ENCODE results near the gene MYMK.

The MYMK gene

DNA sequence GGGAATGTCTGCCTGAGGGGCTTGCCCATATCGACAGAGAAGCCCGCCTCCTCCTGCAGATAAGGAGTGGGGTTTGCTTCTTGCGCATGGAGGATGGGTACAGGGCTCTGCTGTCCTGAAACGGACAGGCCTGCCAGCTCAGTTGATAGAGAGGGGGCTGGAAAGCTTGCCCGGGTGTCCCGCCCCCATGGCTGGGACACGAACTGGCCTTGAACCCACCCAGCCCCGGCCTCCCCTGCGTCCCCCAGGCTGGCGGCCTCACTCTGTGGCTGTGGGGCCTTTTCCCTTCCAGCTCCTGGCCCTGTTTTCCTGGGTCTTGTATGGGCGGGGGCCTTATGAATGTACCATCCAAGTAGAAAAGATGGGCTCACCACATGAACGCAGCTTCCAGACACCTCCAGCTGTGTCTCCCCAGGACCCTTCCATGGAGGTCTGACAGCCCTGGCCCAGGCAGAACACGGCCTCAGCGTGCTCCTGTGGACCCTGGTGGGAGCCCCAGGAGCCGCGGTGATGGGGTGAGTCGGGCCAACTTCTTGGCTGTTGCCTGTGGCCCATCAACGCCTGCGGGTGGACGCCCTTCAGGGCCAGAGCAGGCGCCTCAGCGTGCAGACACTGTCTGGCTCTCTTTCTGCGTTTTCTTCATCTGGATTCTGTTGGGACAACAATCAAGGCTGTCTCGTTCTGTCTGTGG, 30.0 kb downstream of the MYMK start:
- Histone ChIP-seq H3K27ac (ENCODE audit: low read length) (no peak overlapping the region), H3K27me3 (ENCODE audit: low read depth, low read length) (peaks cover 8% of the 10 kb centered on the region)

GRCh38 chr9:133493845-133494540, 30.8 kb downstream of the MYMK start:
- H3K9ac ChIP-seq (ENCODE audit: low read length) = no peak overlapping the region
- peaks cover 13% of the 10 kb centered on the region for H3K27me3 ChIP-seq (ENCODE audit: low read depth, low read length)
- H3K4me2 ChIP-seq (ENCODE audit: low read length) = no peak overlapping the region
- H2AFZ ChIP-seq (ENCODE audit: low read depth, low read length) = no peak overlapping the region
- no peaks in the 10 kb centered on the region for H3K4me1 ChIP-seq (ENCODE audit: low read length)
- H3K79me2 ChIP-seq (ENCODE audit: low read length) = no peaks in the 10 kb centered on the region
- H4K20me1 ChIP-seq (ENCODE audit: insufficient read depth, low read length) = no peaks in the 10 kb centered on the region
- H3K36me3 ChIP-seq (replicated peaks; ENCODE audit: low read depth, low read length) = no peaks in the 10 kb centered on the region
- H3K4me3 ChIP-seq (ENCODE audit: low read length) = no peak overlapping the region
- no peak for TF ChIP-seq EZH2phosphoT487 (IDR thresholded peaks at IDR 0.05; ENCODE audit: low read depth)
- TF ChIP-seq, protein P1, sequence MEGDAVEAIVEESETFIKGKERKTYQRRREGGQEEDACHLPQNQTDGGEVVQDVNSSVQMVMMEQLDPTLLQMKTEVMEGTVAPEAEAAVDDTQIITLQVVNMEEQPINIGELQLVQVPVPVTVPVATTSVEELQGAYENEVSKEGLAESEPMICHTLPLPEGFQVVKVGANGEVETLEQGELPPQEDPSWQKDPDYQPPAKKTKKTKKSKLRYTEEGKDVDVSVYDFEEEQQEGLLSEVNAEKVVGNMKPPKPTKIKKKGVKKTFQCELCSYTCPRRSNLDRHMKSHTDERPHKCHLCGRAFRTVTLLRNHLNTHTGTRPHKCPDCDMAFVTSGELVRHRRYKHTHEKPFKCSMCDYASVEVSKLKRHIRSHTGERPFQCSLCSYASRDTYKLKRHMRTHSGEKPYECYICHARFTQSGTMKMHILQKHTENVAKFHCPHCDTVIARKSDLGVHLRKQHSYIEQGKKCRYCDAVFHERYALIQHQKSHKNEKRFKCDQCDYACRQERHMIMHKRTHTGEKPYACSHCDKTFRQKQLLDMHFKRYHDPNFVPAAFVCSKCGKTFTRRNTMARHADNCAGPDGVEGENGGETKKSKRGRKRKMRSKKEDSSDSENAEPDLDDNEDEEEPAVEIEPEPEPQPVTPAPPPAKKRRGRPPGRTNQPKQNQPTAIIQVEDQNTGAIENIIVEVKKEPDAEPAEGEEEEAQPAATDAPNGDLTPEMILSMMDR (IDR thresholded peaks at IDR 0.05; ENCODE audit: low read depth, low read length) = no peak
- H3K9me3 ChIP-seq (ENCODE audit: insufficient read depth, low read length) = no peaks in the 10 kb centered on the region
- H3K27ac ChIP-seq (ENCODE audit: low read length) = no peak overlapping the region

More for the DNA sequence above, 30.0 kb downstream of the MYMK start:
- Histone ChIP-seq H3K4me3 (ENCODE audit: low read length) (no peak overlapping the region), H4K20me1 (ENCODE audit: insufficient read depth, low read length) (no peaks in the 10 kb centered on the region), H3K4me2 (ENCODE audit: low read length) (no peak overlapping the region), H3K4me1 (ENCODE audit: low read length) (no peaks in the 10 kb centered on the region), H3K79me2 (ENCODE audit: low read length) (no peaks in the 10 kb centered on the region), H3K9me3 (ENCODE audit: insufficient read depth, low read length) (no peaks in the 10 kb centered on the region), H3K36me3 (replicated peaks; ENCODE audit: low read depth, low read length) (no peaks in the 10 kb centered on the region), H3K9ac (ENCODE audit: low read length) (no peak overlapping the region), H2AFZ (ENCODE audit: low read depth, low read length) (no peak overlapping the region)
- TF ChIP-seq, protein P1 (IDR thresholded peaks at IDR 0.05; ENCODE audit: low read depth, low read length) = no peak
- TF ChIP-seq EZH2phosphoT487 (IDR thresholded peaks at IDR 0.05; ENCODE audit: low read depth) = no peak

- no peak overlapping the region for H3K4me2 ChIP-seq (ENCODE audit: low read length)
- TF ChIP-seq, protein P1 (IDR thresholded peaks at IDR 0.05; ENCODE audit: low read depth, low read length) = no peak
- TF ChIP-seq EZH2phosphoT487 (IDR thresholded peaks at IDR 0.05; ENCODE audit: low read depth) = no peak
- no peak overlapping the region for H3K27ac ChIP-seq (ENCODE audit: low read length)
- H3K36me3 ChIP-seq (replicated peaks; ENCODE audit: low read depth, low read length) = no peaks in the 10 kb centered on the region
- H4K20me1 ChIP-seq (ENCODE audit: insufficient read depth, low read length) = no peaks in the 10 kb centered on the region
- no peaks in the 10 kb centered on the region for H3K9me3 ChIP-seq (ENCODE audit: insufficient read depth, low read length)
- H2AFZ ChIP-seq (ENCODE audit: low read depth, low read length) = no peak overlapping the region
- H3K4me1 ChIP-seq (ENCODE audit: low read length) = no peaks in the 10 kb centered on the region
- no peak overlapping the region for H3K4me3 ChIP-seq (ENCODE audit: low read length)
- H3K27me3 ChIP-seq (ENCODE audit: low read depth, low read length) = peaks cover 13% of the 10 kb centered on the region
- no peaks in the 10 kb centered on the region for H3K79me2 ChIP-seq (ENCODE audit: low read length)
- no peak overlapping the region for H3K9ac ChIP-seq (ENCODE audit: low read length)
Observed at GRCh38 chr9:133493428-133493827, 31.3 kb downstream of the MYMK start.
